ENCODE results near the gene RHOA.

GRCh38 chr3:49316696-49317457, 94.9 kb downstream of the RHOA start:
- TF ChIP-seq CTCF (IDR thresholded peaks at IDR 0.05), result no peak
- no peak for TF ChIP-seq POLR2A (IDR thresholded peaks at IDR 0.05)
- no peak for TF ChIP-seq POLR2AphosphoS5 (IDR thresholded peaks at IDR 0.05)
